Right kidney (tissue), 1 donor: ENCODE measurements around the gene TBCK.
"Not testable (repeated sequence)": the region's sequence is repeated elsewhere in the genome, so short reads cannot be mapped to it uniquely, and the experiment has no call there.

Experiments used
- DNase-seq: peaks from one replicate; pipeline ENCODE4 v3.0.0-alpha.2; 2016

Gene TBCK

GRCh38 chr4:106321814-106322213 is 5.8 kb upstream of the TBCK start:
- not testable (repeated sequence) for DNase-seq

- not testable (repeated sequence) for DNase-seq
Measured at GRCh38 chr4:106321168-106321567, 5.2 kb upstream of the TBCK start.

- DNase-seq: no peak
Measured at GRCh38 chr4:106320235-106320634, 4.2 kb upstream of the TBCK start.

GRCh38 chr4:106318511-106318910 is 2.5 kb upstream of the TBCK start:
- DNase-seq: no peak

- no peak for DNase-seq
Measured at GRCh38 chr4:106317815-106318214, 1.8 kb upstream of the TBCK start.

GRCh38 chr4:106316773-106317409 is 882 bp upstream of the TBCK start:
- DNase-seq: no peak

- no peak for DNase-seq
Measured at GRCh38 chr4:106315476-106315967, 487 bp downstream of the TBCK start.

GRCh38 chr4:106314960-106315359 is 1.0 kb downstream of the TBCK start:
- DNase-seq: no peak

- DNase-seq: no peak
Measured at GRCh38 chr4:106312997-106313522, 2.9 kb downstream of the TBCK start.

GRCh38 chr4:106312377-106312776 is 3.6 kb downstream of the TBCK start:
- no peak for DNase-seq

- no peak for DNase-seq
Measured at GRCh38 chr4:106306561-106306960, 9.4 kb downstream of the TBCK start.

- DNase-seq: no peak
Measured at GRCh38 chr4:106305435-106306055, 10.5 kb downstream of the TBCK start.

GRCh38 chr4:106304632-106305031 is 11.4 kb downstream of the TBCK start:
- no peak for DNase-seq

GRCh38 chr4:106303548-106304281 is 12.3 kb downstream of the TBCK start:
- no peak for DNase-seq

GRCh38 chr4:106302062-106302438 is 14.0 kb downstream of the TBCK start:
- no peak for DNase-seq

GRCh38 chr4:106301393-106302061 is 14.5 kb downstream of the TBCK start:
- no peak for DNase-seq

- DNase-seq: no peak
Measured at GRCh38 chr4:106299977-106300376, 16.0 kb downstream of the TBCK start.

- DNase-seq: no peak
Measured at GRCh38 chr4:106297245-106298035, 18.6 kb downstream of the TBCK start.

- no peak for DNase-seq
Measured at GRCh38 chr4:106294062-106294461, 21.9 kb downstream of the TBCK start.

GRCh38 chr4:106291678-106292077 is 24.3 kb downstream of the TBCK start:
- no peak for DNase-seq

GRCh38 chr4:106289737-106290136 is 26.3 kb downstream of the TBCK start:
- DNase-seq: no peak
